K562 (cell line): ENCODE results near the gene B3GALT4. TPM values are rescaled to one million over a fixed set of nuclear protein-coding genes. Genes with fewer than 3 reads are reported as not detected.
A peak's percentile ranks its signal among the peaks of the same experiment; 100 is the strongest.

Experiments
- LARP7 ChIP-seq: fragments of 450-650 bp; IDR thresholded peaks from 2 replicates; pipeline ENCODE4 v1.6.1; 2016
- OTX1 ChIP-seq: fragments of 450-650 bp; formaldehyde crosslinking; IDR thresholded peaks from 2 replicates; pipeline ENCODE4 v1.4.0; 2022; ENCODE audit warnings: mild to moderate bottlenecking
- PCBP1 ChIP-seq: fragments of 200-400 bp; formaldehyde crosslinking; IDR thresholded peaks from 2 replicates; pipeline ENCODE4 v1.6.1; 2018; ENCODE audit warnings: mild to moderate bottlenecking, low read depth, low read length; ENCODE audit not compliant: poor library complexity, severe bottlenecking
- PHF21A ChIP-seq: fragments of 450-650 bp; IDR thresholded peaks from 2 replicates; pipeline ENCODE4 v1.6.1; 2017; ENCODE audit warnings: low read depth, borderline replicate concordance
- PHF8 ChIP-seq: fragments of 200-600 bp; sonication (generic); IDR thresholded peaks from 2 replicates; pipeline ENCODE4 v1.6.1; 2012; ENCODE audit warnings: mixed run types, mild to moderate bottlenecking, inconsistent platforms, low read length, moderate library complexity, borderline replicate concordance
- SOX6 ChIP-seq: fragments of 450-650 bp; IDR thresholded peaks from 2 replicates; pipeline ENCODE4 v1.6.1; 2014; ENCODE audit warnings: mild to moderate bottlenecking
- ZFP30 ChIP-seq: fragments of 250-450 bp; sonication (Bioruptor Pico); IDR thresholded peaks from 2 replicates; pipeline ENCODE4 v1.8.0; 2022; ENCODE audit warnings: moderate library complexity, mild to moderate bottlenecking, inconsistent platforms, borderline replicate concordance
- ZNF57 ChIP-seq: fragments of 450-650 bp; formaldehyde crosslinking; IDR thresholded peaks from 2 replicates; pipeline ENCODE4 v1.4.0; 2020; ENCODE audit warnings: mild to moderate bottlenecking, moderate library complexity
- polyA plus RNA-seq, 8 experiments: library from polyadenylated mRNA; depleted of rRNA in 4 of 8; stranded (reverse) in 5 of 8; unstranded in 3 of 8; fragments of >200 nt; fragmentation: Nextera tagmentation in 2 of 8; fragmentation: Illumina TruSeq in 1 of 8; extraction: Ambion mirVana in 2 of 8; extraction: Trizol in 1 of 8; gene quantifications; 2 replicates each; pipeline versions ENCODE4 v1.2.1 to v1.2.3, GENCODE V29; 2011 to 2014; ENCODE audit warnings: inconsistent platforms in 1 of 8, missing spikeins in 1 of 8
- total RNA-seq, 7 experiments: library from RNA; depleted of rRNA in 6 of 7; stranded (reverse); fragments of >200 nt in 6 of 7; fragmentation: Illumina TruSeq in 2 of 7; extraction: Trizol in 2 of 7; gene quantifications; 2 replicates each; pipeline versions ENCODE4 v1.2.1 to v1.2.3, GENCODE V29; 2011 to 2021; ENCODE audit warnings: low replicate concordance in 1 of 7
- TF ChIP-seq, protein P1 (sequence below), 3 experiments: fragments of 200-800 bp in 1 of 3; sonication (Bioruptor generic) in 1 of 3; sonication (generic) in 1 of 3; formaldehyde crosslinking in 1 of 3; IDR thresholded peaks; 2 replicates each; pipeline versions ENCODE4 v1.6.1 to v1.8.0; 2016 to 2022; ENCODE audit warnings: mild to moderate bottlenecking in 2 of 3, missing compliant biosample characterization in 2 of 3, missing genetic modification characterization in 2 of 3, missing genetic modification reagents in 1 of 3
- TF ChIP-seq, protein P2 (sequence below), 2 experiments: IDR thresholded peaks; 2 replicates each; pipeline ENCODE4 v1.6.1; 2011; ENCODE audit warnings: borderline replicate concordance in 1 of 2, control low read depth in 1 of 2, low read depth in 1 of 2, low read length in 1 of 2, mild to moderate bottlenecking in 1 of 2, mixed read lengths in 1 of 2, moderate library complexity in 1 of 2; ENCODE audit not compliant: insufficient read depth in 1 of 2, insufficient read length in 1 of 2, poor library complexity in 1 of 2, severe bottlenecking in 1 of 2; ENCODE audit errors: extremely low read depth in 1 of 2

The B3GALT4 gene
- total and polyA plus RNA-seq, 9 of the 15 experiments (the other 6 are each of a cell fraction or from before 2014, with no cell fraction given): 0.11 to 1.3 (median 0.53) TPM; not detected in 1

GRCh38 chr6:33272275-33273128, 4.4 kb upstream of the B3GALT4 start (continued):
- TF ChIP-seq, protein P1, sequence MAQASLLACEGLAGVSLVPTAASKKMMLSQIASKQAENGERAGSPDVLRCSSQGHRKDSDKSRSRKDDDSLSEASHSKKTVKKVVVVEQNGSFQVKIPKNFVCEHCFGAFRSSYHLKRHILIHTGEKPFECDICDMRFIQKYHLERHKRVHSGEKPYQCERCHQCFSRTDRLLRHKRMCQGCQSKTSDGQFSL (CRISPR knock-in tag; IDR thresholded peaks at IDR 0.05): no peak
- TF ChIP-seq, protein P1 (tag; IDR thresholded peaks at IDR 0.05): no peak
- TF ChIP-seq ZFP30 (no peak), PCBP1 (no peak), PHF21A (no peak), OTX1 (CRISPR knock-in tag) (no peak), LARP7 (no peak), PHF8 (no peak), SOX6 (no peak), ZNF57 (CRISPR knock-in tag) (0 out of 2 replicates have a peak, but pooled peaks have one; percentile 0)
- TF ChIP-seq, protein P2, sequence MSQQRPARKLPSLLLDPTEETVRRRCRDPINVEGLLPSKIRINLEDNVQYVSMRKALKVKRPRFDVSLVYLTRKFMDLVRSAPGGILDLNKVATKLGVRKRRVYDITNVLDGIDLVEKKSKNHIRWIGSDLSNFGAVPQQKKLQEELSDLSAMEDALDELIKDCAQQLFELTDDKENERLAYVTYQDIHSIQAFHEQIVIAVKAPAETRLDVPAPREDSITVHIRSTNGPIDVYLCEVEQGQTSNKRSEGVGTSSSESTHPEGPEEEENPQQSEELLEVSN (IDR thresholded peaks at IDR 0.05; ENCODE audit: borderline replicate concordance in 1 of 2, extremely low read depth in 1 of 2, insufficient read depth in 1 of 2, insufficient read length in 1 of 2, low read depth in 1 of 2, low read length in 1 of 2, poor library complexity in 1 of 2, severe bottlenecking in 1 of 2): no peak
